ENCODE data around the gene IQCH. TPM values are rescaled to one million over a fixed set of nuclear protein-coding genes. Genes with fewer than 3 reads are reported as not detected.

Gene IQCH
- total RNA-seq, 2 donors from 2014 or later: 1.6 to 6.7 TPM

GRCh38 chr15:67300266-67301025, 45.9 kb downstream of the IQCH start:
- Histone ChIP-seq H3K9me3 (no peaks in the 10 kb centered on the region), H3K36me3 (replicated peaks in 1 of 2; ENCODE audit: insufficient read depth in 1 of 2, low read depth in 2 of 2) (no peaks in the 10 kb centered on the region), H3K4me3 (no peak overlapping the region), H3K4me1 (no peaks in the 10 kb centered on the region), H3K27me3 (no peaks in the 10 kb centered on the region), H3K27ac (no peak overlapping the region)
- WGBS, 2 donors: 74 to 76% methylated on average over 2 of the region's 2 CpGs
- TF ChIP-seq, protein P1, sequence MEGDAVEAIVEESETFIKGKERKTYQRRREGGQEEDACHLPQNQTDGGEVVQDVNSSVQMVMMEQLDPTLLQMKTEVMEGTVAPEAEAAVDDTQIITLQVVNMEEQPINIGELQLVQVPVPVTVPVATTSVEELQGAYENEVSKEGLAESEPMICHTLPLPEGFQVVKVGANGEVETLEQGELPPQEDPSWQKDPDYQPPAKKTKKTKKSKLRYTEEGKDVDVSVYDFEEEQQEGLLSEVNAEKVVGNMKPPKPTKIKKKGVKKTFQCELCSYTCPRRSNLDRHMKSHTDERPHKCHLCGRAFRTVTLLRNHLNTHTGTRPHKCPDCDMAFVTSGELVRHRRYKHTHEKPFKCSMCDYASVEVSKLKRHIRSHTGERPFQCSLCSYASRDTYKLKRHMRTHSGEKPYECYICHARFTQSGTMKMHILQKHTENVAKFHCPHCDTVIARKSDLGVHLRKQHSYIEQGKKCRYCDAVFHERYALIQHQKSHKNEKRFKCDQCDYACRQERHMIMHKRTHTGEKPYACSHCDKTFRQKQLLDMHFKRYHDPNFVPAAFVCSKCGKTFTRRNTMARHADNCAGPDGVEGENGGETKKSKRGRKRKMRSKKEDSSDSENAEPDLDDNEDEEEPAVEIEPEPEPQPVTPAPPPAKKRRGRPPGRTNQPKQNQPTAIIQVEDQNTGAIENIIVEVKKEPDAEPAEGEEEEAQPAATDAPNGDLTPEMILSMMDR (IDR thresholded peaks at IDR 0.05): no peak
- TF ChIP-seq POLR2A (IDR thresholded peaks at IDR 0.05): no peak
- intact Hi-C loops (cut with DNase I): no loop called here
- ATAC-seq (no peak), DNase-seq (no peak)

- DNase-seq (peak; percentile 18 to 49 (median 22)), ATAC-seq (peak; percentile 71)
- Histone ChIP-seq H3K4me1 (no peaks in the 10 kb centered on the region), H3K9me3 (no peaks in the 10 kb centered on the region), H3K27ac (no peak overlapping the region), H3K27me3 (no peaks in the 10 kb centered on the region), H3K36me3 (replicated peaks in 1 of 2; ENCODE audit: insufficient read depth in 1 of 2, low read depth in 2 of 2) (no peaks in the 10 kb centered on the region), H3K4me3 (no peak overlapping the region)
- intact Hi-C loops (cut with DNase I): no loop called here
- WGBS, 2 donors: 47% methylated on average over 4 of the region's 4 CpGs
- TF ChIP-seq, protein P1 (IDR thresholded peaks at IDR 0.05): peak; percentile 6 to 78 (median 61)
- no peak for TF ChIP-seq POLR2A (IDR thresholded peaks at IDR 0.05)
These were observed 49.1 kb downstream of the IQCH start for GRCh38 chr15:67303490-67304363.

GRCh38 chr15:67304778-67305177, 50.2 kb downstream of the IQCH start:
- Histone ChIP-seq H3K36me3 (replicated peaks in 1 of 2; ENCODE audit: insufficient read depth in 1 of 2, low read depth in 2 of 2) (no peaks in the 10 kb centered on the region), H3K27ac (no peak overlapping the region), H3K4me1 (no peaks in the 10 kb centered on the region), H3K27me3 (no peaks in the 10 kb centered on the region), H3K4me3 (no peak overlapping the region), H3K9me3 (no peaks in the 10 kb centered on the region)
- intact Hi-C loops (cut with DNase I): no loop called here
- TF ChIP-seq, protein P1 (IDR thresholded peaks at IDR 0.05): no peak
- TF ChIP-seq POLR2A (IDR thresholded peaks at IDR 0.05): no peak
- ATAC-seq: no peak
- no peak for DNase-seq

DNA sequence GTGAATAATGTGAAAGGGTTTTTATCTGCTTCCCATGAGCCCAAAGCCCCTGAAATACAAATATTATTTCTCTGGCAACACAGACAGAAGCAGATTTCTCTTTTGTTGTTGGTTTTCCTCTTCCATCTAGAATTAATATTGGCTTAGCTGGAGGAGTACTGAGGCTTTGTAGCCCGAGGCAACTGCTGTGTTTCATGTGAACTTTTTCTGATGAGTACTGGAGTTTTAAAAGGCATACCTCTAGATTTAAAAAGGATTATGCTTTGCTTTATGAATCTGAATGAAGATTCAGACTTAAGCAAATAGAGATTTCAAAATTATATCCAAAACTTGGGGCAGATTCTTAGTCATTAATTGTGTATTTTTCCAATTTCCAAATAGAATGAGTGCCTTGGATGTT, 50.9 kb downstream of the IQCH start:
- WGBS, 2 donors: 0 to 75% methylated on average over 1 of the region's 1 CpG
- Histone ChIP-seq H3K27ac (no peak overlapping the region), H3K4me3 (no peak overlapping the region), H3K4me1 (no peaks in the 10 kb centered on the region), H3K36me3 (replicated peaks in 1 of 2; ENCODE audit: insufficient read depth in 1 of 2, low read depth in 2 of 2) (no peaks in the 10 kb centered on the region), H3K9me3 (no peaks in the 10 kb centered on the region), H3K27me3 (no peaks in the 10 kb centered on the region)
- DNase-seq (no peak), ATAC-seq (no peak)
- no peak for TF ChIP-seq POLR2A (IDR thresholded peaks at IDR 0.05)
- TF ChIP-seq, protein P1 (IDR thresholded peaks at IDR 0.05): no peak
- intact Hi-C loops (cut with DNase I): no loop called here

Measured in body of pancreas (tissue), 4 donors.